Measurements from ENCODE around the gene RTRAF. TPM values are rescaled to one million over a fixed set of nuclear protein-coding genes. Genes with fewer than 3 reads are reported as not detected.

Gene RTRAF
- total and polyA plus RNA-seq, 2 donors (not counting 3 experiments of a cell fraction or from before 2014, with no cell fraction given), result 64.0 to 237 TPM

- POLR2A ChIA-PET, result no interaction called here
Measured at GRCh38 chr14:52053044-52053443, 63.7 kb downstream of the RTRAF start.

More at GRCh38 chr14:52053044-52053443, 63.7 kb downstream of the RTRAF start:
- CTCF ChIA-PET, result no interaction called here
- no peaks in the 10 kb centered on the region for H3K9me3 ChIP-seq (replicated peaks; ENCODE audit: control insufficient read depth, insufficient read depth, low read length)
- no peak overlapping the region for H3K4me2 ChIP-seq (ENCODE audit: insufficient read depth, low read length)
- H3K79me2 ChIP-seq (ENCODE audit: control insufficient read depth, insufficient read depth, low read length), result no peaks in the 10 kb centered on the region
- intact Hi-C loops (cut with micrococcal nuclease) (no loop called here), dilution Hi-C loops (cut with MboI; ENCODE audit: extremely low pct_ligation_motif_present, low sequenced_read_pairs) (no loop called here)
- H3K27ac ChIP-seq (ENCODE audit: insufficient read depth, low read depth, low read length), result no peak overlapping the region
- no peak overlapping the region for H3K9ac ChIP-seq (replicated peaks; ENCODE audit: extremely low read depth, insufficient read depth, low read length)
- peaks cover 5% of the 10 kb centered on the region for H3K4me1 ChIP-seq (ENCODE audit: control insufficient read depth, extremely low read depth, insufficient read depth, low read length)
- FAIRE-seq (no peak), DNase-seq (ENCODE audit: low read depth, low spot score) (no peak)
- no TSS peak for BruUV-seq (replicated peaks)
- no peak overlapping the region for H3K4me3 ChIP-seq (replicated peaks in 1 of 3; ENCODE audit: insufficient read depth in 1 of 3, low read depth in 1 of 3, low read length in 3 of 3)
- no peaks in the 10 kb centered on the region for H3K36me3 ChIP-seq (ENCODE audit: control insufficient read depth in 2 of 2, extremely low read depth in 1 of 2, insufficient read depth in 2 of 2, low read length in 2 of 2)
- H2AFZ ChIP-seq (ENCODE audit: low read depth, low read length), result no peak overlapping the region
- H3K27me3 ChIP-seq (ENCODE audit: control insufficient read depth in 2 of 2, insufficient read depth in 2 of 2, low read length in 2 of 2), result no peaks in the 10 kb centered on the region
- no peaks in the 10 kb centered on the region for H3K9me1 ChIP-seq (replicated peaks; ENCODE audit: control insufficient read depth, extremely low read depth, insufficient read depth, low read length)
- no peak for TF ChIP-seq JUN (IDR thresholded peaks at IDR 0.05; ENCODE audit: borderline replicate concordance, insufficient read depth, insufficient read length, low read depth)
- TF ChIP-seq EZH2 (IDR thresholded peaks at IDR 0.05; ENCODE audit: borderline replicate concordance, low read depth, low read length, severe bottlenecking), result no peak
- no peak for TF ChIP-seq FOS (IDR thresholded peaks at IDR 0.05; ENCODE audit: borderline replicate concordance, insufficient read depth, low read length)
- no peak for TF ChIP-seq MAX (IDR thresholded peaks at IDR 0.05; ENCODE audit: insufficient read depth, insufficient read length)
- TF ChIP-seq CTCF (IDR thresholded peaks at IDR 0.05; ENCODE audit: extremely low read depth in 1 of 2, insufficient read depth in 1 of 2, low read depth in 1 of 2, low read length in 2 of 2), result no peak
- TF ChIP-seq MYC (IDR thresholded peaks at IDR 0.05; ENCODE audit: low read depth, low read length), result no peak
- TF ChIP-seq GATA2 (IDR thresholded peaks at IDR 0.05; ENCODE audit: insufficient read depth, insufficient read length, low read depth, low read length), result no peak
- TF ChIP-seq POLR2A (IDR thresholded peaks at IDR 0.05; ENCODE audit: low read depth, low read length), result no peak
- no peak for TF ChIP-seq POLR2AphosphoS5 (IDR thresholded peaks at IDR 0.05; ENCODE audit: insufficient read depth, low read depth, low read length)
- no peaks in the 10 kb centered on the region for H4K20me1 ChIP-seq (replicated peaks; ENCODE audit: control insufficient read depth, extremely low read depth, insufficient read depth, low read length)

Measured in endothelial cell of umbilical vein (primary cell).